ENCODE measurements around the gene SLC6A3.

The SLC6A3 gene

DNA sequence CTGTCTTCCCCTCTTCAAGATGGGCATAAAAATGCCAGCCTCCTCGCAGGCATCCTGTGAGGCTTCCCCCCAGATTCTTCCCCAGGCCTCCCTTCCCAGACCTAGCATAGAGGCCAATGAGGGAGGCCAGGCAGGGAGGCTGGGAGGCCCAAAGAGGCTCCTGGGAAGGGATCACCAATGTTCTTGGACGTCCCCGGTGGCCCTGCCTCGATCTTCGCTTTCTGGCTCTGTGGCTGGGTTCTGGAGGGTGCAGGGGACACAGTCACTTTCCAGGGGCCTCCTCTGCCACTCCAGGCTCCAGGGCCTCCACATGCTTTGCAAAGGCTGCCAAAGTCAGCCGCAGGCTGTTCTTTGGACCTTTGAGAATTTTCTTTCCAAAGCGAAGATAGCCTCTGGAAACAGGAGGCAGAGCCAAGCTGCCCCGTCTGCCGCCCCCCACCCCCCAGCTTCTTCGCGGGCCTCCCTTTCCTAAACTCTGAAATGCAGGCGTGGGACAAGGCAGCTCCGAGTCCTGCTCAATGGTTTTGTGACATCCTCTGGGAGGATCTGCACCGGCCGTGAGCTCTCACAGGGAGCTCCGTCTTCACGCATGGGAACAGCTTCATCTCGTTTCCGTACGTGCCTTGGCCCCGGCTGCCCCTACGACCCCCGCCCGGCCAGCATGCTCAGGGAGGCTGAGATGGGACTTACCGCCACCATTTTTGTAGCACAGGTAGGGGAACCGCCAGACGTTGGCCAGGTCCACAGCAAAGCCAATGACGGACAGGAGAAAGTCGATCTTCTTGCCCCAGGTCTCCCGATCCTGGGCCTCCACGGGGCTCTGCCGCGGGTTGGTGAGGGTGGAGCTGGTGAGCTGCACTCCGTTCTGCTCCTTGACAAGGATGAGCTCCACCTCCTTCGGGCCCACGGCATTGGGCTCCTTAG is 2.8 kb downstream of the SLC6A3 start:
- DNase-seq (ENCODE audit: low read depth in 2 of 2) = no peak

DNA sequence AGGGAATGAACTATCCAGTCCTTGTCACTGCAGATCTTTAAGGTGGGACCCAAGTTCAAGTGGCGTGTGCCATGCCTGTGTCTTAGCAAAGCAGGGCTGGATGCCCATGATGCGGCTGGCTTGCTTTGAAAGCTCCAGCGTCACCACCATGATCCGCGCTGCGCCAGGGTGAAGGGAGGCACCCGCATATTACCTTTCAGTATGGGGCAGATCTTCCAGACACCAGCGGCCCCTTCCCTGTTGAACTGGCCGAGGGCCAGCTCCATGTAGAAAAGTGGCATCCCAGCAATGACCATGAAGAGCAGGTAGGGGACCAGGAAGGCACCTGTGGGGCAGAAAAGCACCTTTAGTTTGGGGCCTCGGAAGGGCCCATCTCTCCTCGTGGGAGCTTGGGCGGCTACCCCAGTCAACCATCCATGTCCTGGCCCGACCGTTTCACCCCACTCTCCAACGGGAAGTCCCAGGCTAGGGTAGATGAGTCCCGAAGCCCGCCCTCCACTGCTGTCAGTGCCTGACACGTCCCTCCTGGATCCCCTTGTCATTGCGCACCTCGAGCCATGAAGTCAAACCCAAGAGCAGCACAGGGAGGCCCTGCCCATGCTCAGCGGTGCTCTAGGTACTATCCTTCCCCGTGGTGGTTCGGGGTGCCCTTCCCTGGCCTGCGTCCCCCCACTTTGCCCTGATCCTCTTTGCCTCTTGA is 3.9 kb downstream of the SLC6A3 start:
- no peak for DNase-seq (ENCODE audit: low read depth in 2 of 2)

- no peak for DNase-seq (ENCODE audit: low read depth in 2 of 2)
Measured at GRCh38 chr5:1440098-1440493, 5.1 kb downstream of the SLC6A3 start.

GRCh38 chr5:1439388-1440097 is 5.7 kb downstream of the SLC6A3 start:
- no peak for DNase-seq (ENCODE audit: low read depth in 2 of 2)

- no peak for DNase-seq (ENCODE audit: low read depth in 2 of 2)
Measured at GRCh38 chr5:1438871-1439270, 6.4 kb downstream of the SLC6A3 start.

DNA sequence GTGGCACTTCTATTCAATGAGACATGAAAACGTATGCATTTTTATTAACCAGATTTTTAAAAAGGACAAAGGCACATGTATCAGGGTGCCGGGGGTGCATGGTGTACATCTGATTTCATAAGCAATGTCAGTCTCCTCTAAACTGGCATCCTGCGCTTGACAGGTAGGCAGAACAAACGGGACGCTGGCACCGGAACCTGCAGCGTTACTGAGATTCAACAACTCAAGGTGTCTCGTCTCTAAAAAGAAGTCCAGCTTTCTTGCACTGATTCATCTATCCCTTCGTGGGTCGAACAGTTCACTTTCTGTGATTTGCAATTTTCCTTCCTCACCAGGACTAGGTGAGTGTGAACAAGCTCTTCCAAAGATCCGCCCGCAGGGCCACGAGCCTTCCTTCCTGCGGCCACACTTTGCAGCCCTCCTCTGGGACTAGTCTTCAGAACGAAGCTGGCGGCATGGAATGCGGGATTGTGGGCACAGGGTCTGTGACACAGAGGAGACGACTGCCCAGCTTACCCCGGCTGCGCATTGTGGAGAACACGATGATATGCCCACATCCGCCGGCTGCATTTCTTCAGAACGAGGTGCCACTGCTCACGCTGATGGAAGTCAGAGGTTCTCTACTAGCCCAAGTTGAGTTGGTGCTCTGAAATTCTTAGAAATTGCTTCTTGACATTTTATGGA is 7.2 kb downstream of the SLC6A3 start:
- no peak for DNase-seq (ENCODE audit: low read depth in 2 of 2)

GRCh38 chr5:1437226-1437829 is 7.9 kb downstream of the SLC6A3 start:
- DNase-seq (ENCODE audit: low read depth in 2 of 2) = no peak

- DNase-seq (ENCODE audit: low read depth in 2 of 2) = no peak
Measured at GRCh38 chr5:1436681-1437080, 8.6 kb downstream of the SLC6A3 start.

- no peak for DNase-seq (ENCODE audit: low read depth in 2 of 2)
Measured at GRCh38 chr5:1436036-1436435, 9.2 kb downstream of the SLC6A3 start.

- DNase-seq (ENCODE audit: low read depth in 2 of 2) = no peak
Measured at GRCh38 chr5:1435369-1435768, 9.9 kb downstream of the SLC6A3 start.

- DNase-seq (ENCODE audit: low read depth in 2 of 2) = no peak
Measured at GRCh38 chr5:1432296-1432695, 12.9 kb downstream of the SLC6A3 start.

- DNase-seq (ENCODE audit: low read depth in 2 of 2) = no peak
Measured at GRCh38 chr5:1431896-1432295, 13.3 kb downstream of the SLC6A3 start.

GRCh38 chr5:1431021-1431811 is 14.0 kb downstream of the SLC6A3 start:
- no peak for DNase-seq (ENCODE audit: low read depth in 2 of 2)

GRCh38 chr5:1430121-1430795 is 15.0 kb downstream of the SLC6A3 start:
- no peak for DNase-seq (ENCODE audit: low read depth in 2 of 2)

DNA sequence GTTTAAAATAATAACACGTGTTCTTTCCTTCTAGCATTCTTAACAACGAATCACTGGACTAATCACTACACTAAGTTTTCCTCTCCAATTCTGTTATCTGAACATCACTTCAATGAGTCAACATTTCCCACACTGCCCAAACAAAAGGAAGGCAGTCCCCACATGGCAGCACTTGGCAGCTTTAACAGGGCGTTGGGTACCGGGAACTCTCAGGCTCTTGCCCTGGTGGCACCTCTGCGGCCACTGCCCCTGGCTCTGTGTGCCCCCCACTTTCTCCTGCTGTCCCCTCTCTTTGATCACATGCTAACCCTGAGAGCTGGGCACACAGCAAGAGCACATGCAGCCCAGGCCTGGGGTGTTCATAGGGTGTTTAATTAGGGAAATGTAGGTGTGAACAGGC is 15.7 kb downstream of the SLC6A3 start:
- DNase-seq (ENCODE audit: low read depth in 2 of 2) = no peak

- DNase-seq (ENCODE audit: low read depth in 2 of 2) = no peak
Measured at GRCh38 chr5:1429066-1429465, 16.2 kb downstream of the SLC6A3 start.

DNA sequence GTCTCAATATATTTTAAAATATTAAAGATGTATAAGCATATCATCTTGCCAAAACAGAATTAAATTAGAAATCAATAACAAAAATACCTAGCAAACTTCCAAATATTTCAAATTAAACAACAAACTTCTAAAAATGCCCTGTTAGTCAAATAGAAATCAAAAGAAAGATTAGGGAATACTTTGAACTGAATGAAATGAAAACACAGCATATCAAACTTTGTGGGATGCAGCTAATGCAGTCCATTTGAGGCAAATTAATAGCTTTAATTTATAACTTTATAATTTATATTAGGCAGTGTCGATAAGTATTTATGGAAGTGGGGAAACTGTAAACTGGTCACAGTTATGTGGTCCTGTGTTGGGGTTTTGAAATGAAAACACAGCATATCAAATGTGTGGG is 17.1 kb downstream of the SLC6A3 start:
- DNase-seq (ENCODE audit: low read depth in 2 of 2) = no peak

DNA sequence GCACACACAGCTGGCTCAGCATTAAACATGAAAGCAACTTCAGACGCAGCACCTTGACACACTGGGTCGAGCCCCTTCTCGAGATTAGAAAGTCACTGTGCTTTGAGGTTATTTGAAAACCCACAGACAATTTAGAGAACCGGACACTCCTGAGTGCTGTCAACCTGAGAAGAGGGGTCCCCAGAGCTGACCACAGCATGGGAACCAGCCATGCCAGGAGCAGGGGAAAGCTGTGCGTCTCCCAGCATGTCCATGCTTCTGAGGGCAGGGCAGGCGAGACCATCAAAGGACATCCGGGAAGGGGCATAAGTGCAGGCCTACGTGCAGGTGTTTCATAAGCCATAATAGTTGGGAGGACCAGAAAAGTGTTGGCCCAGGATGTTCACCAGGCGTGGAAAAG is 20.5 kb downstream of the SLC6A3 start:
- no peak for DNase-seq (ENCODE audit: low read depth in 2 of 2)

DNA sequence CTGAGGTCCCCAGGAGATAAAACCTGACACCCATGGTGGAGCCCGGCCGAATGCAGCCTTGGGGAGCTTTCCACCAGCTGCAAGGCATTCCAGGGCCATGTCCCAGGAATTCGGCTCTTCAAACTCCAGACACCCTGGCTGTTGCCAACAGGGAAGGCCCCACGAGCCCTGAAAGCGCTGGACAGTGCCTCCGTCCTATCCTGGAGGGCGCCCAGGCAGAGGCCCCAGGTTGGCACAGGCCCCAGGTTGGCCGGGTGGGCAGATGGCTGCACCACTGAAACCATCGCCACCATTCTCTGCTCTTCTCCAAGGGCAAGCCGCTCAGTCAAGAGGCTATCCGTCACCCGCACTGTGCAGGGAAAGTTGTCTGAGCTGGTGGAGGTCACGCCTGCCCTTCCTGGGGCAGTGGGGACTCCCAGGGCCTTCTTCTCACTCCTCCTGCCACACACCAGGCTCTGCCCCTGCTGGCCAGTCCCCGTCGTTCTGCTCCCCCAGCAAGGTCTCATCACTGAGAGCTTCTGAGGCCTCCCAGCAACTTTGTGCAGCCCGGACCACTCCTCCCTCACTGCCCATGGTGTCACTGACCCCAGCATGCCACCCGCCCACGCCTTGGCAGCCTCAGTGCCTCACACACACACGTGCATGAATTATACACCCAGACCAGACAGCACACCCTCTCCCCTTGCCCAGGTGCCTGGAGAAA is 21.2 kb downstream of the SLC6A3 start:
- no peak for DNase-seq (ENCODE audit: low read depth in 2 of 2)
